A673 (cell line): Measurements from ENCODE around the gene ZBTB12. TPM values are rescaled to one million over a fixed set of nuclear protein-coding genes. Genes with fewer than 3 reads are reported as not detected.
"Not testable (repeated sequence)": the region's sequence is repeated elsewhere in the genome, so short reads cannot be mapped to it uniquely, and the experiment has no call there.

ENCODE experiments used
- BruUV-seq: library from RNA; stranded (reverse); fragments of 400-500 nt; replicated peaks from 2 replicates; lab custom pipeline; 2021; lab: Mats Ljungman, UMichigan
- CTCF ChIA-PET: fragments of 300-600 bp; sonication (Branson Sonifier 250); formaldehyde crosslinking; loops from one replicate; lab custom pipeline; 2022; ENCODE audit warnings: antibody characterized with exemption; lab: Charles Lee
- POLR2A ChIA-PET: fragments of 300-600 bp; sonication (Branson Sonifier 250); formaldehyde crosslinking; loops from one replicate; lab custom pipeline; 2022; ENCODE audit warnings: antibody characterized with exemption; ENCODE audit not compliant: low non-redundant PET; lab: Charles Lee
- DNase-seq: peaks from one replicate; pipeline ENCODE4 v3.0.0-alpha.2; 2015; ENCODE audit warnings: low spot score
- H3K27ac ChIP-seq: fragments of 200-600 bp; sonication (generic); 2 replicates; pipeline ENCODE4 v1.5.1; 2016; ENCODE audit warnings: mixed run types, low read depth, mild to moderate bottlenecking, mixed read lengths, antibody characterized with exemption, low read length; ENCODE audit not compliant: poor library complexity, severe bottlenecking
- H3K27me3 ChIP-seq: fragments of 200-600 bp; sonication (generic); replicated peaks from 2 replicates; pipeline ENCODE4 v1.6.1; 2017; ENCODE audit warnings: mixed run types, low read depth, mild to moderate bottlenecking, mixed read lengths, antibody characterized with exemption, low read length; ENCODE audit not compliant: insufficient read depth, poor library complexity
- H3K36me3 ChIP-seq: fragments of 200-600 bp; sonication (generic); 2 replicates; pipeline ENCODE4 v1.6.1; 2016; ENCODE audit warnings: mixed run types, mild to moderate bottlenecking, mixed read lengths, antibody characterized with exemption, low read length; ENCODE audit not compliant: insufficient read depth, poor library complexity, severe bottlenecking
- H3K4me1 ChIP-seq: fragments of 200-600 bp; sonication (generic); 2 replicates; pipeline ENCODE4 v1.6.1; 2017; ENCODE audit warnings: mixed run types, mild to moderate bottlenecking, mixed read lengths, antibody characterized with exemption, low read length; ENCODE audit not compliant: insufficient read depth, poor library complexity, severe bottlenecking
- H3K4me3 ChIP-seq: fragments of 200-600 bp; sonication (generic); 2 replicates; pipeline ENCODE4 v1.5.1; 2016; ENCODE audit warnings: low read depth, mixed run types, mild to moderate bottlenecking, mixed read lengths, low read length; ENCODE audit not compliant: poor library complexity, severe bottlenecking
- H3K9me3 ChIP-seq: fragments of 200-600 bp; sonication (generic); 2 replicates; pipeline ENCODE4 v1.6.1; 2016; ENCODE audit warnings: mixed run types, low read depth, mild to moderate bottlenecking, mixed read lengths, antibody characterized with exemption, low read length; ENCODE audit not compliant: poor library complexity, severe bottlenecking
- EZH2 ChIP-seq: fragments of 200-600 bp; sonication (generic); IDR thresholded peaks from 2 replicates; pipeline ENCODE4 v1.6.1; 2017; ENCODE audit warnings: borderline replicate concordance, low read depth, mild to moderate bottlenecking, mixed read lengths, antibody characterized with exemption, low read length; ENCODE audit not compliant: poor library complexity, severe bottlenecking
- intact Hi-C: fragments of 100-400 bp; cut with micrococcal nuclease; formaldehyde crosslinking; loops from one replicate; pipeline ENCODE4 v1.10.0; 2022; ENCODE audit not compliant: unreplicated experiment
- total RNA-seq: library from RNA; stranded (reverse); gene quantifications from 2 replicates; pipeline ENCODE4 v1.2.3, GENCODE V29; 2021
- TF ChIP-seq, protein P1 (sequence below): fragments of 300-800, 200-600 bp; sonication (generic); conservative IDR thresholded peaks from 2 replicates; pipeline ENCODE4 v1.5.1; 2017; ENCODE audit warnings: low read depth, mild to moderate bottlenecking, antibody characterized with exemption, low read length, moderate library complexity, mixed read lengths

ZBTB12 gene
- total RNA-seq, 1 experiment from 2014 or later, result 21.3 TPM

DNA sequence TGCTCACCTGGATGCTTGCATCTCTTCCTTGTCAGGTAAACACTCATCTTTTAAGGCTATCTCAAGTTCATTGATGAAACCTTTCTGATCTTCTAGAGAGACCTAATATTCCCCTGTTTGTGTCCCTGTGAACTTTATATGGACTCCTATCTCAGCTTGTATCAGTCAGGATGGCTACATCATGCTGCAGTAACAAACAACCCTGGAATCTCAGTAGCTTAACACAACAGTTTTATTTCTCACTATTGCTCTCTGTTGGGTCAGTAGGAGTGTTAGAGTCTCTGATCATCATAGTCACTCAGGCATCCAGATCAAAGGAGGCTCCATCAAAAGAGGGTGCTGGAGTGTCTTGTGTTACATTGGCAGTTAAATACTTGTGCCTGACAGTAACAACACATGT is 13.5 kb upstream of the ZBTB12 start:
- Histone ChIP-seq H3K4me1 (no peaks in the 10 kb centered on the region), H3K9me3 (no peaks in the 10 kb centered on the region), H3K4me3 (no peak overlapping the region), H3K27ac (no peak overlapping the region), H3K36me3 (no peaks in the 10 kb centered on the region), H3K27me3 (no peaks in the 10 kb centered on the region)
- BruUV-seq, result no TSS peak
- intact Hi-C loops, result no loop called here
- ChIA-PET POLR2A (no interaction called here), CTCF (no interaction called here)
- no peak for TF ChIP-seq EZH2
- TF ChIP-seq, protein P1, sequence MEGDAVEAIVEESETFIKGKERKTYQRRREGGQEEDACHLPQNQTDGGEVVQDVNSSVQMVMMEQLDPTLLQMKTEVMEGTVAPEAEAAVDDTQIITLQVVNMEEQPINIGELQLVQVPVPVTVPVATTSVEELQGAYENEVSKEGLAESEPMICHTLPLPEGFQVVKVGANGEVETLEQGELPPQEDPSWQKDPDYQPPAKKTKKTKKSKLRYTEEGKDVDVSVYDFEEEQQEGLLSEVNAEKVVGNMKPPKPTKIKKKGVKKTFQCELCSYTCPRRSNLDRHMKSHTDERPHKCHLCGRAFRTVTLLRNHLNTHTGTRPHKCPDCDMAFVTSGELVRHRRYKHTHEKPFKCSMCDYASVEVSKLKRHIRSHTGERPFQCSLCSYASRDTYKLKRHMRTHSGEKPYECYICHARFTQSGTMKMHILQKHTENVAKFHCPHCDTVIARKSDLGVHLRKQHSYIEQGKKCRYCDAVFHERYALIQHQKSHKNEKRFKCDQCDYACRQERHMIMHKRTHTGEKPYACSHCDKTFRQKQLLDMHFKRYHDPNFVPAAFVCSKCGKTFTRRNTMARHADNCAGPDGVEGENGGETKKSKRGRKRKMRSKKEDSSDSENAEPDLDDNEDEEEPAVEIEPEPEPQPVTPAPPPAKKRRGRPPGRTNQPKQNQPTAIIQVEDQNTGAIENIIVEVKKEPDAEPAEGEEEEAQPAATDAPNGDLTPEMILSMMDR, result no peak
- DNase-seq, result no peak

DNA sequence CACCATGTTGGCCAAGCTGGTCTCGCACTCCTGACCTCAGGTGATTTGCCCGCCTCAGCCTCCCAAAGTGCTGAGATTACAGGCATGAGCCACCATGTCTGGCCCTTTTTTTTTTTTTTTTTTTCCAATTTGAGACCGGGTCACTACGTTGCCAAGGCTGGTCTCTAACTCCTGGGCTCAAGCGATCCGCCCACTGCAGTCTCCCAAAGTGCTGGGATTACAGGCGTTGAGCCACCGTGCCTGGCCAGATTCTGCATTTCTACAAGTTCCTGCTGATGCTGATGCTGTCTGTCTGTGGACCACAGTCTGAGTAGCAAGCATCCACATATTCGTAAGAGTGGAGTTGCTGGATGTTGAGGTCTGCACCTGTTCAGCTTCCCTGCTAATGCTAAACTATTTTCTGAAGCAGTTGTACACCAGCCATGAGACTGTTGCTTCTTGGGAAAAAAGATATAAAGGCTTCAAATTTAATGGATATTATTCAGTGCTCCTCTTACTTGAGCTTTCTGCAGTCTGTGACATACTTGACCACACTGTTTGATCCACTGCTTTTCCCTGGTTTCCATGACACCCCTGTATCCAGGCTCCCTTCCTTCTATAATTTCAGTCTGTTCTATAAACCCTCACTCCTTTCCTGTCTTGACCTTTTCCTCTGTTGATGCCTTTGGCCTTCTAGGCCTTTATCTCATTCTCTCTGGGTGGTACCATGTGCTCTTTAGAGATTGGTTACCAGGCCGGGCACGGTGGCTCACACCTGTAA is 10.1 kb upstream of the ZBTB12 start:
- Histone ChIP-seq H3K36me3 (no peaks in the 10 kb centered on the region), H3K27me3 (no peaks in the 10 kb centered on the region), H3K27ac (no peak overlapping the region), H3K4me3 (no peak overlapping the region), H3K9me3 (no peaks in the 10 kb centered on the region), H3K4me1 (no peaks in the 10 kb centered on the region)
- CTCF ChIA-PET, result no interaction called here
- TF ChIP-seq, protein P1, result no peak
- TF ChIP-seq EZH2, result no peak
- BruUV-seq, result no TSS peak
- no peak for DNase-seq
- intact Hi-C loops, result no loop called here
- POLR2A ChIA-PET, result no interaction called here

DNA sequence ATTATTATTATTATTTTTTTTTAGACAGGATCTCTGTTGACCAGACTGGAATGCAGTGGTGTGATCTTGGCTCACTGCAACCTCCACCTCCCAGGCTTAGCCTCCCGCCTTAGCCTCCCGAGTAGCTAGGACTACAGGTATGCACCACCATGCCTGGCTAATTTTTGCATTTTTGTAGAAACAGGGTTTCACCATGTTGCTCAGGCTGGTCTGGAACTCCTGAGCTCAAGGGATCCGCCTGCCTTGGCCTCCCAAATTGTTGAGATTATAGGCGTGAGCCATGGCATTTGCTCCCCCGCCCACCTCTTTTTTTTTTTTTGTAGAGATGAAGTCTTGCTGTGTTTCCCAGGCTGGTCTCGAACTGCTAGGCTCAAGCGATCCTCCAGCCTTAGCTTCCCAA is 7.4 kb upstream of the ZBTB12 start:
- CTCF ChIA-PET, result interaction anchor here (0.6 kb wide), 1 partner anchor 10 kb away, joined by 4 read pairs; no protein-coding TSS in a partner anchor
- H3K9me3 ChIP-seq, BruUV-seq, H3K36me3 ChIP-seq, H3K4me3 ChIP-seq, H3K4me1 ChIP-seq, H3K27ac ChIP-seq, DNase-seq, intact Hi-C loops, H3K27me3 ChIP-seq: not testable (repeated sequence)
- POLR2A ChIA-PET, result interaction anchor here (0.7 kb wide), 1 partner anchor 11 kb away, joined by 4 read pairs; no protein-coding TSS in a partner anchor
